GM19023 (cell line): ENCODE measurements around the gene TAF1B.
"Not testable (repeated sequence)": the region's sequence is repeated elsewhere in the genome, so short reads cannot be mapped to it uniquely, and the experiment has no call there.

ENCODE experiments used
- ATAC-seq: cut with Tn5 transposase; IDR thresholded peaks from one replicate; pipeline ENCODE4 v1.9.1; 2021; ENCODE audit warnings: mild to moderate bottlenecking, moderate library complexity; ENCODE audit not compliant: unreplicated experiment

The TAF1B gene

GRCh38 chr2:9826208-9826607 lies 17.1 kb upstream of the TAF1B start:
- ATAC-seq = no peak

GRCh38 chr2:9830685-9831410 lies 12.4 kb upstream of the TAF1B start:
- ATAC-seq = no peak

- ATAC-seq = no peak
Observed at GRCh38 chr2:9831670-9832069, 11.6 kb upstream of the TAF1B start.

GRCh38 chr2:9832586-9832985 lies 10.7 kb upstream of the TAF1B start:
- ATAC-seq = no peak

- not testable (repeated sequence) for ATAC-seq
Observed at GRCh38 chr2:9835068-9835467, 8.2 kb upstream of the TAF1B start.

- ATAC-seq = no peak
Observed at GRCh38 chr2:9836074-9836473, 7.2 kb upstream of the TAF1B start.

- ATAC-seq = no peak
Observed at GRCh38 chr2:9836517-9836916, 6.8 kb upstream of the TAF1B start.

- no peak for ATAC-seq
Observed at GRCh38 chr2:9837451-9837850, 5.8 kb upstream of the TAF1B start.

GRCh38 chr2:9838391-9838790 lies 4.9 kb upstream of the TAF1B start:
- ATAC-seq = no peak

- no peak for ATAC-seq
Observed at GRCh38 chr2:9842487-9843228, 616 bp upstream of the TAF1B start.

- no peak for ATAC-seq
Observed at GRCh38 chr2:9844036-9844483, 786 bp downstream of the TAF1B start.

GRCh38 chr2:9844576-9844975 lies 1.3 kb downstream of the TAF1B start:
- ATAC-seq = no peak

- no peak for ATAC-seq
Observed at GRCh38 chr2:9846554-9846953, 3.3 kb downstream of the TAF1B start.

- no peak for ATAC-seq
Observed at GRCh38 chr2:9847140-9847539, 3.9 kb downstream of the TAF1B start.

GRCh38 chr2:9852881-9853280 lies 9.6 kb downstream of the TAF1B start:
- no peak for ATAC-seq

- ATAC-seq = no peak
Observed at GRCh38 chr2:9857814-9858729, 14.8 kb downstream of the TAF1B start.

GRCh38 chr2:9858730-9859068 lies 15.4 kb downstream of the TAF1B start:
- no peak for ATAC-seq

GRCh38 chr2:9860922-9861580 lies 17.8 kb downstream of the TAF1B start:
- ATAC-seq = not testable (repeated sequence)

- ATAC-seq = no peak
Observed at GRCh38 chr2:9867881-9868280, 24.6 kb downstream of the TAF1B start.

GRCh38 chr2:9873337-9873736 lies 30.1 kb downstream of the TAF1B start:
- no peak for ATAC-seq

GRCh38 chr2:9877026-9877425 lies 33.8 kb downstream of the TAF1B start:
- ATAC-seq = no peak
